Testis (tissue), 3 donors: ENCODE results near the gene TBPL2. TPM values are rescaled to one million over a fixed set of nuclear protein-coding genes. Genes with fewer than 3 reads are reported as not detected.

Source experiments
- DNase-seq: peaks from one replicate; pipeline ENCODE4 v3.0.0-alpha.2; 2019
- H3K27ac ChIP-seq, 2 donors: fragments of 200-600 bp; sonication (generic); one replicate each; pipeline ENCODE4 v1.5.1; 2019
- H3K27me3 ChIP-seq: fragments of 200-600 bp; sonication (generic); one replicate; pipeline ENCODE4 v1.5.1; 2019
- H3K36me3 ChIP-seq: fragments of 200-600 bp; sonication (generic); one replicate; pipeline ENCODE4 v1.5.1; 2017; ENCODE audit warnings: low read depth; ENCODE audit errors: missing control alignments
- H3K4me1 ChIP-seq: fragments of 200-600 bp; sonication (generic); one replicate; pipeline ENCODE4 v1.5.1; 2019
- H3K4me3 ChIP-seq, 2 donors: fragments of 200-600 bp; sonication (generic); one replicate each; pipeline ENCODE4 v1.5.1; 2017 to 2019
- H3K9me3 ChIP-seq: fragments of 200-600 bp; sonication (generic); one replicate; pipeline ENCODE4 v1.5.1; 2017
- POLR2A ChIP-seq: fragments of 450-650 bp; IDR thresholded peaks from one replicate; pipeline ENCODE4 v1.6.1; 2017; ENCODE audit warnings: antibody characterized with exemption, mild to moderate bottlenecking, moderate library complexity
- WGBS, 2 donors: methylation state at CpG; one replicate each; pipeline ENCODE4 v1.1.5; 2018; 5-methylcytosine and 5-hydroxymethylcytosine counted together
- intact Hi-C: fragments of 100-400 bp; cut with DNase I; formaldehyde crosslinking; loops from one replicate; pipeline ENCODE4 v1.15.1; 2023; ENCODE audit warnings: low total_unique reads
- polyA plus RNA-seq: library from polyadenylated mRNA; stranded (reverse); fragments of 350-450 nt; fragmentation: Illumina TruSeq; extraction: RNeasy Lipid Tissue Mini Kit (QIAGEN cat#74804); gene quantifications from one replicate; pipeline ENCODE4 v1.2.3, GENCODE V29; 2014; ENCODE audit warnings: low read depth, low replicate concordance; ENCODE audit not compliant: insufficient read depth
- total RNA-seq, 2 donors: library from RNA; depleted of rRNA; stranded (reverse); fragments of >200 nt; gene quantifications; one replicate each; pipeline ENCODE4 v1.2.3, GENCODE V29; 2016
- TF ChIP-seq, protein P1 (sequence below), 3 experiments: fragments of 450-650 bp in 2 of 3; fragments of 200-600 bp in 1 of 3; sonication (generic) in 1 of 3; IDR thresholded peaks; one replicate each; pipeline ENCODE4 v1.5.1; 2016 to 2019; ENCODE audit warnings: antibody characterized with exemption in 3 of 3, mild to moderate bottlenecking in 2 of 3, moderate library complexity in 1 of 3

Gene TBPL2
- total and polyA plus RNA-seq, 3 donors from 2014 or later = 0.39 TPM; not detected in 2

DNA sequence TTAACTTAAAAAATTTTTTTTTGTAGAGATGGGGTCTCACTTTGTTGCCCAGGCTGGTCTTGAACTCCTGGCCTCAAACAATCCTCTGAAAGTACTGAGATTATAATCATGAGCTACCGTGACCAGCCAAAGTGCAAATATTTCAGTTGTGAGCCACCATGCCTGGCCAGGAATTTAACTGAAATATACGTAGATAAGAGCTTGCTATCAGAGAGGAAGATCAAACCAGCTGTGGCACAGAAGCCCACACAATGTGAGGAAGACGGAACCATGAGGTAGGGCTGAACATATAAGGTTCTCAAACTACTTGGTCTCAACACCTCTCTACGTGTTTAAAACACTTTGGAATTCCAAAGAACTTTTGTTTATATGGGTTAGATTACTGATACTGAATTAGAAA lies 57.9 kb downstream of the TBPL2 start:
- 86 to 89% methylated on average over 4 of the region's 4 CpGs for WGBS, 2 donors
- TF ChIP-seq, protein P1, sequence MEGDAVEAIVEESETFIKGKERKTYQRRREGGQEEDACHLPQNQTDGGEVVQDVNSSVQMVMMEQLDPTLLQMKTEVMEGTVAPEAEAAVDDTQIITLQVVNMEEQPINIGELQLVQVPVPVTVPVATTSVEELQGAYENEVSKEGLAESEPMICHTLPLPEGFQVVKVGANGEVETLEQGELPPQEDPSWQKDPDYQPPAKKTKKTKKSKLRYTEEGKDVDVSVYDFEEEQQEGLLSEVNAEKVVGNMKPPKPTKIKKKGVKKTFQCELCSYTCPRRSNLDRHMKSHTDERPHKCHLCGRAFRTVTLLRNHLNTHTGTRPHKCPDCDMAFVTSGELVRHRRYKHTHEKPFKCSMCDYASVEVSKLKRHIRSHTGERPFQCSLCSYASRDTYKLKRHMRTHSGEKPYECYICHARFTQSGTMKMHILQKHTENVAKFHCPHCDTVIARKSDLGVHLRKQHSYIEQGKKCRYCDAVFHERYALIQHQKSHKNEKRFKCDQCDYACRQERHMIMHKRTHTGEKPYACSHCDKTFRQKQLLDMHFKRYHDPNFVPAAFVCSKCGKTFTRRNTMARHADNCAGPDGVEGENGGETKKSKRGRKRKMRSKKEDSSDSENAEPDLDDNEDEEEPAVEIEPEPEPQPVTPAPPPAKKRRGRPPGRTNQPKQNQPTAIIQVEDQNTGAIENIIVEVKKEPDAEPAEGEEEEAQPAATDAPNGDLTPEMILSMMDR (IDR thresholded peaks at IDR 0.05) = no peak
- no peak for TF ChIP-seq POLR2A
- Histone ChIP-seq H3K4me1 (no peaks in the 10 kb centered on the region), H3K27me3 (no peaks in the 10 kb centered on the region), H3K27ac (no peak overlapping the region), H3K9me3 (no peaks in the 10 kb centered on the region), H3K36me3 (no peaks in the 10 kb centered on the region), H3K4me3 (no peak overlapping the region)
- no peak for DNase-seq
- intact Hi-C loops = no loop called here

DNA sequence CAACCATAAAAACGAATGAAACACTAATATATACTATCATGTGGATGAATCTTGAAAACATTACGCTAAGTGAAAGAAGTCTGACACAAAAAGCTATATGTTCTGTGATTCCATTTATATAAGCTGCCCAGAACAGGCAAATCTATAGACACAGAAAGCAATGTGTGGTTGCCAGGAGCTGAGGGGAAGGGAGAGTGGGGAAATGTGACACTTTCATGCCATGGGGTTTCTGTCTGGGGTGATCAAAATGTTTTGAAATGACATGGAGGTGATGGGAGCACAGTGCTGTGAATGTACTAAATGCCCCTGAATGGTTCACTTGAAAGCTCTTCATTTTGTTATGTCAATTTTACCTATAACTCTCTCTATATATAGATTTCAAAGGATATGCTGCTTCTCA lies 58.9 kb downstream of the TBPL2 start:
- TF ChIP-seq, protein P1 (IDR thresholded peaks at IDR 0.05) = no peak
- no peak for TF ChIP-seq POLR2A
- no peak for DNase-seq
- WGBS, 2 donors = 90 to 91% methylated on average over 2 of the region's 2 CpGs
- Histone ChIP-seq H3K36me3 (no peaks in the 10 kb centered on the region), H3K4me3 (no peak overlapping the region), H3K27ac (no peak overlapping the region), H3K27me3 (no peaks in the 10 kb centered on the region), H3K4me1 (no peaks in the 10 kb centered on the region), H3K9me3 (no peaks in the 10 kb centered on the region)
- intact Hi-C loops = no loop called here

DNA sequence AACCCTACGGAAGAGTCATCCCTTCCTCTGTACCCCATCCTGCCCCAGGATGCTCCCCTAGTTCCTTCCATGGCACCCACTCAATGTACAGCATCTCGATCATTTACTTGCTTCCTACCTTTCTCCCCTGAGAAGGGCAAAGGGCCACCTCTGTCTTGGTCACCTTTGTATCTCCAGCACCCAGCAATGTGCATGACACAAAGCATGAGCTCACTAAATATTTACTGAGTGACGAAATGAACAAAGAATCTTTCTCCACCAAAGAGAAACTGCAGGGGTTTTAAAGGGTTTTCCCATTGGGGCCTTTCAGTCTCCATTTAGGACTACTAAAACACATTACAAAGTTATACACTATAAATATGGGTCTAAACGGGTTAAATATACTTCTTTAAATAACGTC lies 59.4 kb downstream of the TBPL2 start:
- no peak for DNase-seq
- Histone ChIP-seq H3K4me3 (no peak overlapping the region), H3K27me3 (no peaks in the 10 kb centered on the region), H3K9me3 (no peaks in the 10 kb centered on the region), H3K4me1 (no peaks in the 10 kb centered on the region), H3K36me3 (no peaks in the 10 kb centered on the region), H3K27ac (no peak overlapping the region)
- intact Hi-C loops = no loop called here
- WGBS, 2 donors = 88 to 89% methylated on average over 5 of the region's 5 CpGs
- TF ChIP-seq POLR2A = no peak
- TF ChIP-seq, protein P1 (IDR thresholded peaks at IDR 0.05) = no peak

DNA sequence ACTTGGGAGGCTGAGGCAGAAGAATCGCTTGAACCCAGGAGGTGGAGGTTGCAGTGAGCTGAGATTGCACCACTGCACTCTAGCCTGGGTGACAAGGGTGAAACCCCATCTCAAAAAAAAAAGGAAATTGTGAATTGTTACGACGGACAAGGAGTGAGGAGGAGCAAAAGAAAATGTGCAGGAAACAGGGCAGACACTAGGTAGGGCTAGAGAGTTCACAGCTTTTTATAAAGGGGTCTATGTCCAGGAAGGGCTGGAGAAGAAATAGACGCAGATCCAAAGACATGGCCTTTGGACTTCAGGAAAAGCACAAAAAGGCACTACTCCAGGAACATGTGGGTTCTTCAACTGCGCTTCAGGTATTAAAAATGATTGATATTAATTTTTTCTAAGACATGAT lies 63.2 kb downstream of the TBPL2 start:
- no peak for DNase-seq
- Histone ChIP-seq H3K36me3 (no peaks in the 10 kb centered on the region), H3K4me3 (no peak overlapping the region), H3K4me1 (no peaks in the 10 kb centered on the region), H3K27me3 (no peaks in the 10 kb centered on the region), H3K27ac (no peak overlapping the region), H3K9me3 (no peaks in the 10 kb centered on the region)
- no peak for TF ChIP-seq POLR2A
- TF ChIP-seq, protein P1 (IDR thresholded peaks at IDR 0.05) = no peak
- intact Hi-C loops = no loop called here
- 93 to 97% methylated on average over 5 of the region's 5 CpGs for WGBS, 2 donors

DNA sequence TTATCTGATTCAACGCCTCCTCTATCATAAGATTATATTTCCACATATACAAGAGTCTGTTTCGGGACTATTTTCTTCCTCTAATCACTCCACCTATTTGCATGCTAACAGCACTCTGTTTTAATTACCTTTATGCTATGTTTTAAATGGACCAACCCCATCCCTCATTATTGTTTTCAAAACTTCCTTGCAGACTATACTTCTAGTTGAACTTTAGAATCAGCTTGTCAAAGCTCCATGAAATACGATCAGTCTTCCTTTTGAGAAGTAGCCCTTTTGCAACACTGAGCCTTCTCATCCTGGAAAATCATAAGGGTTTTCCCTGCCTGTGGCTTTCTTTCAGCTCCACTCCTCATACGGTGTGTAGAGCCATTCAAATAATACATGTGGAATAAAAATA lies 65.6 kb downstream of the TBPL2 start:
- WGBS, 2 donors = 91 to 95% methylated on average over 4 of the region's 4 CpGs
- no peaks in the 10 kb centered on the region for H3K9me3 ChIP-seq
- H3K27me3 ChIP-seq = no peaks in the 10 kb centered on the region
- no peak for TF ChIP-seq POLR2A
- TF ChIP-seq, protein P1 (IDR thresholded peaks at IDR 0.05) = no peak
- no peak overlapping the region for H3K4me3 ChIP-seq
- H3K4me1 ChIP-seq = no peaks in the 10 kb centered on the region
- no peak for DNase-seq
- H3K27ac ChIP-seq = no peak overlapping the region
- intact Hi-C loops = no loop called here
- no peaks in the 10 kb centered on the region for H3K36me3 ChIP-seq
